H1 (cell line): ENCODE measurements around the gene FBXO38. TPM values are rescaled to one million over a fixed set of nuclear protein-coding genes. Genes with fewer than 3 reads are reported as not detected.

Source experiments
- CTCF ChIA-PET: fragments of 300-600 bp; sonication (Branson Sonifier 250); formaldehyde crosslinking; loops from one replicate; lab custom pipeline; 2021; ENCODE audit not compliant: partially characterized antibody; lab: Charles Lee
- POLR2A ChIA-PET: fragments of 300-600 bp; sonication (Branson Sonifier 250); formaldehyde crosslinking; loops from one replicate; lab custom pipeline; 2021; ENCODE audit warnings: inconsistent platforms; ENCODE audit not compliant: partially characterized antibody; lab: Charles Lee
- DNase-seq, 2 experiments: peaks; one replicate each; pipeline versions ENCODE4 v3.0.0 to v3.0.0-alpha.2; 2010 to 2022; ENCODE audit warnings: low spot score in 2 of 2, low read depth in 1 of 2, mixed read lengths in 1 of 2
- FAIRE-seq: peaks from 2 replicates; lab custom pipeline; 2011; peaks lifted over from hg19 to GRCh38; lab: Jason Lieb, UNC
- H2AFZ ChIP-seq: 2 replicates; pipeline ENCODE4 v1.8.1; 2012; ENCODE audit warnings: low read length, inconsistent platforms
- H2AK5ac ChIP-seq: 2 replicates; pipeline ENCODE4 v1.6.1; 2013; ENCODE audit warnings: low read depth, low read length
- H2BK120ac ChIP-seq: replicated peaks from 2 replicates; pipeline ENCODE3; 2013; ENCODE audit warnings: low read depth, low read length, inconsistent platforms
- H2BK12ac ChIP-seq: 2 replicates; pipeline ENCODE4 v1.6.1; 2013; ENCODE audit warnings: low read depth, low read length
- H2BK15ac ChIP-seq: 2 replicates; pipeline ENCODE4 v1.6.1; 2013; ENCODE audit warnings: low read length
- H2BK20ac ChIP-seq: 2 replicates; pipeline ENCODE4 v1.6.1; 2013; ENCODE audit warnings: low read length
- H2BK5ac ChIP-seq: 2 replicates; pipeline ENCODE4 v1.6.1; 2013; ENCODE audit warnings: low read depth, low read length
- H3K14ac ChIP-seq: 2 replicates; pipeline ENCODE4 v1.6.1; 2013; ENCODE audit warnings: inconsistent platforms; ENCODE audit not compliant: insufficient read length
- H3K18ac ChIP-seq: 2 replicates; pipeline ENCODE4 v1.6.1; 2013; ENCODE audit warnings: low read length; ENCODE audit errors: extremely low read depth
- H3K23ac ChIP-seq: 2 replicates; pipeline ENCODE4 v1.6.1; 2013; ENCODE audit warnings: inconsistent platforms; ENCODE audit not compliant: insufficient read length
- H3K23me2 ChIP-seq: 2 replicates; pipeline ENCODE4 v1.6.1; 2013; ENCODE audit warnings: low read depth, low read length
- H3K27ac ChIP-seq: 2 replicates; pipeline ENCODE4 v1.6.1; 2011; ENCODE audit warnings: low read depth, low read length, inconsistent platforms
- H3K27me3 ChIP-seq, 4 experiments: replicated peaks in 1 of 4; 1 replicate in 1 of 4; 2 replicates in 3 of 4; pipeline versions ENCODE4 v1.6.1 to v1.8.1; 2011 to 2013; ENCODE audit warnings: low read length in 3 of 4, mild to moderate bottlenecking in 3 of 4, inconsistent platforms in 2 of 4, mixed read lengths in 2 of 4, moderate library complexity in 1 of 4; ENCODE audit not compliant: control insufficient read depth in 3 of 4, insufficient read depth in 3 of 4; ENCODE audit errors: extremely low read depth in 1 of 4
- H3K36me3 ChIP-seq, 4 experiments: 2 replicates each; pipeline versions ENCODE4 v1.6.1 to v1.8.1; 2011 to 2013; ENCODE audit warnings: mild to moderate bottlenecking in 4 of 4, low read length in 3 of 4, moderate library complexity in 2 of 4, control low read depth in 1 of 4, inconsistent platforms in 1 of 4; ENCODE audit not compliant: insufficient read depth in 4 of 4, control insufficient read depth in 2 of 4
- H3K4ac ChIP-seq: replicated peaks from 2 replicates; pipeline ENCODE3; 2013; ENCODE audit warnings: low read length, low read depth, mixed read lengths, inconsistent platforms; ENCODE audit not compliant: insufficient read length
- H3K4me1 ChIP-seq, 4 experiments: replicated peaks in 1 of 4; 1 replicate in 1 of 4; 2 replicates in 3 of 4; pipeline versions ENCODE4 v1.6.1 to v1.8.1; 2011 to 2013; ENCODE audit warnings: low read length in 3 of 4, inconsistent platforms in 2 of 4, mixed read lengths in 1 of 4; ENCODE audit not compliant: insufficient read depth in 4 of 4, control insufficient read depth in 3 of 4
- H3K4me2 ChIP-seq, 2 experiments: 2 replicates each; pipeline versions ENCODE4 v1.6.1 to v1.8.1; 2011 to 2013; ENCODE audit warnings: low read depth in 2 of 2, low read length in 2 of 2, control low read depth in 1 of 2, inconsistent platforms in 1 of 2, mild to moderate bottlenecking in 1 of 2; ENCODE audit not compliant: insufficient read depth in 1 of 2
- H3K4me3 ChIP-seq, 4 experiments: fragments of 200-600, 300-600 bp in 1 of 4; sonication (generic), shearing (Covaris generic), sonication (Bioruptor Twin) in 1 of 4; 2 replicates each; pipeline versions ENCODE4 v1.5.1 to v1.8.1; 2011 to 2016; ENCODE audit warnings: low read length in 4 of 4, low read depth in 3 of 4, control low read depth in 2 of 4, inconsistent platforms in 2 of 4, mild to moderate bottlenecking in 2 of 4, mixed read lengths in 1 of 4, moderate library complexity in 1 of 4; ENCODE audit not compliant: insufficient read depth in 2 of 4; ENCODE audit errors: extremely low read depth in 1 of 4
- H3K56ac ChIP-seq: replicated peaks from 2 replicates; pipeline ENCODE3; 2013; ENCODE audit warnings: low read depth, mild to moderate bottlenecking, mixed read lengths, low read length, inconsistent platforms; ENCODE audit not compliant: insufficient read length
- H3K79me1 ChIP-seq: 2 replicates; pipeline ENCODE4 v1.6.1; 2013; ENCODE audit warnings: low read depth, low read length, control low read depth
- H3K79me2 ChIP-seq, 2 experiments: 2 replicates each; pipeline versions ENCODE4 v1.6.1 to v1.8.1; 2012 to 2013; ENCODE audit warnings: low read length in 2 of 2, mild to moderate bottlenecking in 2 of 2, inconsistent platforms in 1 of 2; ENCODE audit not compliant: insufficient read depth in 2 of 2, control insufficient read depth in 1 of 2
- H3K9ac ChIP-seq, 4 experiments: replicated peaks in 1 of 4; 1 replicate in 1 of 4; 2 replicates in 3 of 4; pipeline versions ENCODE4 v1.6.1 to v1.8.1; 2011 to 2013; ENCODE audit warnings: low read depth in 3 of 4, low read length in 3 of 4, control low read depth in 2 of 4, mild to moderate bottlenecking in 2 of 4, moderate library complexity in 2 of 4, inconsistent platforms in 1 of 4; ENCODE audit errors: extremely low read depth in 1 of 4
- H3K9me3 ChIP-seq, 2 experiments: 2 replicates each; pipeline versions ENCODE4 v1.6.1 to v1.8.1; 2012 to 2013; ENCODE audit warnings: mild to moderate bottlenecking in 2 of 2, moderate library complexity in 2 of 2, control low read depth in 1 of 2, inconsistent platforms in 1 of 2, low read depth in 1 of 2, low read length in 1 of 2, mixed read lengths in 1 of 2; ENCODE audit not compliant: insufficient read depth in 2 of 2
- H4K20me1 ChIP-seq, 2 experiments: replicated peaks in 1 of 2; 2 replicates each; pipeline versions ENCODE3 to v1.8.1; 2011 to 2013; ENCODE audit warnings: inconsistent platforms in 2 of 2, low read length in 2 of 2, mild to moderate bottlenecking in 1 of 2; ENCODE audit not compliant: insufficient read depth in 2 of 2, control insufficient read depth in 1 of 2
- H4K5ac ChIP-seq: 2 replicates; pipeline ENCODE4 v1.6.1; 2013; ENCODE audit warnings: low read length, low read depth, mixed read lengths, inconsistent platforms; ENCODE audit not compliant: insufficient read length
- H4K8ac ChIP-seq: 2 replicates; pipeline ENCODE4 v1.8.0; 2013; ENCODE audit warnings: mild to moderate bottlenecking, moderate library complexity, low read length, inconsistent platforms; ENCODE audit not compliant: insufficient read depth; ENCODE audit errors: extremely low read depth
- H4K91ac ChIP-seq: replicated peaks from 2 replicates; pipeline ENCODE3; 2013; ENCODE audit warnings: low read length, mixed read lengths, inconsistent platforms; ENCODE audit not compliant: insufficient read length
- ATF3 ChIP-seq: IDR thresholded peaks from 2 replicates; pipeline ENCODE4 v1.6.1; 2011; ENCODE audit warnings: low read depth, mild to moderate bottlenecking, low read length; ENCODE audit not compliant: insufficient read depth
- JUN ChIP-seq: IDR thresholded peaks from 2 replicates; pipeline ENCODE4 v1.6.1; 2011; ENCODE audit warnings: low read depth, mild to moderate bottlenecking, improper control_type of control experiment, low read length
- JUND ChIP-seq: IDR thresholded peaks from 2 replicates; pipeline ENCODE4 v1.6.1; 2011; ENCODE audit warnings: mild to moderate bottlenecking, improper control_type of control experiment, low read length
- NANOG ChIP-seq: IDR thresholded peaks from 2 replicates; pipeline ENCODE4 v1.6.1; 2011; ENCODE audit warnings: low read length, low read depth, mild to moderate bottlenecking, inconsistent platforms; ENCODE audit not compliant: insufficient read depth, poor library complexity, severe bottlenecking
- WGBS, 2 experiments: shearing (Covaris generic) in 1 of 2; methylation state at CpG; one replicate each; pipeline versions ENCODE4 v1.1.6 to v1.1.7; 2013 to 2015; ENCODE audit warnings: low lambda C conversion rate in 2 of 2, mixed read lengths in 2 of 2, inconsistent platforms in 1 of 2, low coverage in 1 of 2, missing lambda C conversion rate in 1 of 2; ENCODE audit not compliant: insufficient replicate concordance in 2 of 2, insufficient coverage in 1 of 2, insufficient read length in 1 of 2; ENCODE audit errors: extremely low coverage in 1 of 2, missing lambda C conversion rate in 1 of 2; 5-methylcytosine and 5-hydroxymethylcytosine counted together
- polyA plus RNA-seq, 7 experiments: library from polyadenylated mRNA; depleted of rRNA in 3 of 7; stranded (reverse) in 5 of 7; unstranded in 2 of 7; fragments of >200 nt in 5 of 7; fragments of 200-250 nt in 2 of 7; gene quantifications; 1 replicate in 5 of 7; 2 replicates in 1 of 7; 4 replicates in 1 of 7; pipeline versions ENCODE4 v1.2.1 to v1.2.3, GENCODE V29; 2011 to 2013; ENCODE audit warnings: missing spikeins in 2 of 7, mixed read lengths in 2 of 7
- total RNA-seq: library from RNA; stranded (reverse); fragmentation: NEBNext Ultra II Directional; extraction: Animal tissue kit (Norgen Biotek cat#: 25700); gene quantifications from 2 replicates; pipeline ENCODE4 v1.2.1, GENCODE V29; 2021

The FBXO38 gene
- total and polyA plus RNA-seq, 2 of the 8 experiments (the other 6 are each of a cell fraction or from before 2014, with no cell fraction given) = 9.1 to 34.3 TPM

GRCh38 chr5:148393390-148393741 lies 9.6 kb downstream of the FBXO38 start:
- no peak overlapping the region for H2BK20ac ChIP-seq
- no peak overlapping the region for H3K4ac ChIP-seq
- no peak for TF ChIP-seq ATF3
- peak; percentile 20 for TF ChIP-seq NANOG
- peak; percentile 40; the same call in 1 of the 2 replicates for TF ChIP-seq JUND
- TF ChIP-seq JUN = no peak
- TF ChIP-seq, all 59 proteins: peak for 2
- Histone ChIP-seq H3K4me3 (peak overlapping the region in 1 of 4 experiments; percentile 17; a peak in 1 of 8 replicates), H3K23me2 (no peaks in the 10 kb centered on the region), H3K27me3 (no peaks in the 10 kb centered on the region), H2BK5ac (no peak overlapping the region), H3K9me3 (no peaks in the 10 kb centered on the region), H4K5ac (no peak overlapping the region), H3K79me1 (0 out of 2 replicates have a peak, but pooled peaks cover 2% of the 10 kb centered on the region), H3K14ac (no peak overlapping the region), H3K4me2 (peak overlapping the region; percentile 33 to 39; a peak in 3 of 4 replicates), H3K23ac (no peak overlapping the region), H4K91ac (no peak overlapping the region), H3K36me3 (peaks cover 0 to 9% (median 0%) of the 10 kb centered on the region in 4 experiments; a peak in 2 of 8 replicates), H3K79me2 (peaks cover 0 to 58% of the 10 kb centered on the region in 2 experiments; a peak in 3 of 4 replicates), H3K9ac (no peak overlapping the region; a peak in 1 of 7 replicates), H2AFZ (no peak overlapping the region), H3K4me1 (peaks cover 4 to 13% (median 9%) of the 10 kb centered on the region in 4 experiments; a peak in 6 of 7 replicates), H2BK12ac (no peak overlapping the region), H2AK5ac (no peak overlapping the region), H2BK120ac (no peak overlapping the region), H3K18ac (no peak overlapping the region), H3K56ac (no peak overlapping the region), H4K20me1 (peaks cover 0 to under 1% of the 10 kb centered on the region in 2 experiments), H4K8ac (no peak overlapping the region), H2BK15ac (no peak overlapping the region), H3K27ac (peak overlapping the region; percentile 31; the same call in 1 of the 2 replicates)
- ChIA-PET POLR2A (interaction anchor here (0.6 to 2.3 kb wide), 3 partner anchors 9 to 198 kb away, joined by 3 to 13 read pairs (median 4); partner anchors contain the start of gene FBXO38), CTCF (interaction anchor here (1.1 to 1.5 kb wide), 2 partner anchors 19 to 50 kb away, joined by 3 to 6 read pairs; no protein-coding TSS in a partner anchor)
- DNase-seq = no peak
- WGBS, 2 experiments = 49% methylated on average over 3 of the region's 3 CpGs; no CpG with 5 or more reads in 1 of the 2 experiments
- no peak for FAIRE-seq
